Measurements from ENCODE around the gene KCNT1. TPM values are rescaled to one million over a fixed set of nuclear protein-coding genes. Genes with fewer than 3 reads are reported as not detected.

Gene KCNT1
- total RNA-seq, 1 donor from 2014 or later = not detected

DNA sequence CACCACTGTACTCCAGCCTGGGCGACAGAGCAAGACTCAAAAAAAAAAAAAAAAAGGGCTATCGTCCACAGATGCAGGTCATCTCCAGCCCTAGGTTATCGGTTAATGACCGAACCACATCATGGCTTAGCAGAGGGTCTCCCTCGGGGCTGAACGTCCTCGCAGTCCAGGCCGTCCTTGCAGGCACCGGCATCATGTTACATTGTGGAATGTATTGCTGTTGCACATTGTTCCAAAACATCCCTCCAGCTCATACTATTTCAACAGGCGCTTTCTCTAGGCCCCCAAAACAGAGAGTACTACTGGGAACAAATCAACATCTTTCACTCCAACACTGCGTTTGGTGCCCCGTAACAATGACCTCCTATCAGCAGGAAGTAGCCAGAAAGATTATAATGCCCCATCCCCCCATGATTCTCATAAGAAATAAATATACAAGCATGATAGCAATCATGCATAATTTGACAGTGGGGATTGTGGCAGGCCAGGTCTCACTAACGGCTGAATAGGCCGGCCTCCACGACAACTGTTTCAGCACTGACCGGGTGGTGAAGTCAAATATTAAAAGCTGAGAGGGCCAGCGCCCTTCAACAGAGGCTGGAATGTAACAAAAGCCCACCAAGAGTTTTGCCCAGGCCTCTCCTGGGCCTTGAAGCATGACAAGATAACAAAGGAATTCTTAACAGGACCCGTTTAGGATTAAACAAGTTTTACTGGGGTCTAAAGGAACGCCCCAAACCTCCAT is 40.0 kb upstream of the KCNT1 start:
- H3K27me3 ChIP-seq = no peaks in the 10 kb centered on the region
- no peaks in the 10 kb centered on the region for H3K36me3 ChIP-seq
- TF ChIP-seq POLR2AphosphoS5 (IDR thresholded peaks at IDR 0.05; ENCODE audit: insufficient read depth in 1 of 2, low read depth in 1 of 2) (no peak), POLR2A (IDR thresholded peaks at IDR 0.05) (no peak)
- TF ChIP-seq, protein P1, sequence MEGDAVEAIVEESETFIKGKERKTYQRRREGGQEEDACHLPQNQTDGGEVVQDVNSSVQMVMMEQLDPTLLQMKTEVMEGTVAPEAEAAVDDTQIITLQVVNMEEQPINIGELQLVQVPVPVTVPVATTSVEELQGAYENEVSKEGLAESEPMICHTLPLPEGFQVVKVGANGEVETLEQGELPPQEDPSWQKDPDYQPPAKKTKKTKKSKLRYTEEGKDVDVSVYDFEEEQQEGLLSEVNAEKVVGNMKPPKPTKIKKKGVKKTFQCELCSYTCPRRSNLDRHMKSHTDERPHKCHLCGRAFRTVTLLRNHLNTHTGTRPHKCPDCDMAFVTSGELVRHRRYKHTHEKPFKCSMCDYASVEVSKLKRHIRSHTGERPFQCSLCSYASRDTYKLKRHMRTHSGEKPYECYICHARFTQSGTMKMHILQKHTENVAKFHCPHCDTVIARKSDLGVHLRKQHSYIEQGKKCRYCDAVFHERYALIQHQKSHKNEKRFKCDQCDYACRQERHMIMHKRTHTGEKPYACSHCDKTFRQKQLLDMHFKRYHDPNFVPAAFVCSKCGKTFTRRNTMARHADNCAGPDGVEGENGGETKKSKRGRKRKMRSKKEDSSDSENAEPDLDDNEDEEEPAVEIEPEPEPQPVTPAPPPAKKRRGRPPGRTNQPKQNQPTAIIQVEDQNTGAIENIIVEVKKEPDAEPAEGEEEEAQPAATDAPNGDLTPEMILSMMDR (IDR thresholded peaks at IDR 0.05) = no peak
- H3K27ac ChIP-seq = no peak overlapping the region
- no peak for DNase-seq (ENCODE audit: extremely low spot score in 2 of 2)
- no peak overlapping the region for H3K4me3 ChIP-seq
- H3K9me3 ChIP-seq = no peaks in the 10 kb centered on the region
- intact Hi-C loops (cut with DNase I) = no loop called here
- no peaks in the 10 kb centered on the region for H3K4me1 ChIP-seq

DNA sequence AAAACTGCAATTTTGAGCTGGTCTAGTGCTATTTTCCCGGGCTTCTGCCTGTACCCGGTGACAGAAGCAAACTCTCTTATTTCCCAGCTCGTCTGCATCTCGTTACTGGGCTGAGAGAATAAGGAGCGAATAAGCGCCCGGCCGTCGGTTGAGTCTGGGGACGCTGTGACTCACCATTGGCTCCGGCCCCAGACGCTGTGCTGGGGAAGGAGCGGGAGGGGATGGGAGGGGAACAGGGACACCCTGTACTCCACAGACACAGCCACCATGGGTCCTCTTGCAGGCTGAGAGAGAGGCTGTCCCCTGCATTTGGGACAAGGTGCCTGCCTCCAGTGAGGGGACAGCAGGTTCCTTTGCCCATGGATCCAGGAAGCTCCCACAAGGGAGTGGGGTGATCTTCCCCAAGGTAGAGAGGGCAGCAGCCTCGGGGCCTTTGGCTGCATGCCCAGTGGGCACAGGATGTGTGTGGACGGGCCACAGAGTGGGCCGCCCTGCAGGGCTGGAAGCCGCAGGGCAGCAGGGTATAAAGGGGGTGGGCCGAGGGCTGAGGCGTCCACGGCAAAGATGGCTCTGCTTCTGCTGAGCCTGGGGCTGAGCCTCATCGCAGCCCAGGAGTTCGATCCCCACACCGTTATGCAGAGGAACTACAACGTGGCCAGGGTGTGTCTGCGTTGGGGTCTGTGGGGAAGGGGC is 39.1 kb upstream of the KCNT1 start, which contains the start of gene LCN9:
Gene LCN9 (plus strand): TSS at position 552 of the 693 bp plus-strand sequence. CDS start 13 bp downstream, at position 565.
- no peak within 1 kb of the TSS for H3K4me3 ChIP-seq
- H3K9me3 ChIP-seq = no peaks in the 10 kb centered on the region
- TF ChIP-seq, protein P1 (IDR thresholded peaks at IDR 0.05) = no peak
- TF ChIP-seq POLR2AphosphoS5 (IDR thresholded peaks at IDR 0.05; ENCODE audit: insufficient read depth in 1 of 2, low read depth in 1 of 2) = no peak
- no peak for TF ChIP-seq POLR2A (IDR thresholded peaks at IDR 0.05)
- DNase-seq (ENCODE audit: extremely low spot score in 2 of 2) = no peak
- intact Hi-C loops (cut with DNase I) = no loop called here
- H3K27me3 ChIP-seq = no peaks in the 10 kb centered on the region
- no peaks in the 10 kb centered on the region for H3K36me3 ChIP-seq
- no peak within 1 kb of the TSS for H3K27ac ChIP-seq
- no peaks in the 10 kb centered on the region for H3K4me1 ChIP-seq

DNA sequence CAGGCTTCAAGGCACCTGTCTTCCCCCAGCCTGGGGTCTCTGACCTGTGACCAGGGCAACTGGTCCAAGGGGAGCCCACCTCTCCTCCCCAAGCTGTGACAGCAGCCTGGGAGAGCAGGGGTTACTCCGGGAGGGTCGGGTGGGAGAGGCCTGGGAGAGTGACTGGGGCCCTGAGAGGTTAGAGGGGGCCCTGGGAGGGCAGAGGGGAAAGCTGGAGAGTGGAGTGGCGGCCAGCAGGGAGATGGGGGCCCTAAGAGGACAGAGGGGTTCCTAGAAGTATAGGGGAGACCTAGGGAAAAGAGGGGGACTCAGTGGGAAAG is 38.6 kb upstream of the KCNT1 start:
- no peak for DNase-seq (ENCODE audit: extremely low spot score in 2 of 2)
- intact Hi-C loops (cut with DNase I) = no loop called here
- H3K4me1 ChIP-seq = no peaks in the 10 kb centered on the region
- H3K9me3 ChIP-seq = no peaks in the 10 kb centered on the region
- TF ChIP-seq POLR2AphosphoS5 (IDR thresholded peaks at IDR 0.05; ENCODE audit: insufficient read depth in 1 of 2, low read depth in 1 of 2) = no peak
- no peak for TF ChIP-seq POLR2A (IDR thresholded peaks at IDR 0.05)
- TF ChIP-seq, protein P1 (IDR thresholded peaks at IDR 0.05) = no peak
- no peaks in the 10 kb centered on the region for H3K27me3 ChIP-seq
- H3K4me3 ChIP-seq = no peak overlapping the region
- no peaks in the 10 kb centered on the region for H3K36me3 ChIP-seq
- H3K27ac ChIP-seq = no peak overlapping the region

DNA sequence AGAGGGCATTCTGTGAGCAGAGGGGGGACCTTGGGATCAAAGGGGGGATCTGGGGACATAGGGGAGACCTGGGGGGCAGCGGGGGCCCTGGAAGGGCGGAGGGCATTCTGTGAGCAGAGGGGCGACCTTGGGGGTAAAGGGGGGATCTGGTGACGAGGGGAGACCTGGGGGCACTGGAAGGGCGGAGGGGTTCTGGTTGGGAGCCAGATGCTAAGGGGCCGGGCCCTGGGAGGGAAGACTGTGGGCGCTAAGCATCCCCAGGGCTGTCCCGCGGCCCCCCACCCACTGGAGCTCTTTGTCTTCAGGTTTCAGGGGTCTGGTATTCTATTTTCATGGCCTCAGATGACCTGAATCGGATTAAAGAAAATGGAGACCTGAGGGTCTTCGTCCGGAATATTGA is 38.1 kb upstream of the KCNT1 start:
- Histone ChIP-seq H3K4me3 (no peak overlapping the region), H3K9me3 (no peaks in the 10 kb centered on the region), H3K4me1 (no peaks in the 10 kb centered on the region), H3K27me3 (no peaks in the 10 kb centered on the region), H3K36me3 (no peaks in the 10 kb centered on the region), H3K27ac (no peak overlapping the region)
- TF ChIP-seq POLR2AphosphoS5 (IDR thresholded peaks at IDR 0.05; ENCODE audit: insufficient read depth in 1 of 2, low read depth in 1 of 2) (no peak), POLR2A (IDR thresholded peaks at IDR 0.05) (no peak)
- TF ChIP-seq, protein P1 (IDR thresholded peaks at IDR 0.05) = no peak
- no peak for DNase-seq (ENCODE audit: extremely low spot score in 2 of 2)
- intact Hi-C loops (cut with DNase I) = no loop called here

DNA sequence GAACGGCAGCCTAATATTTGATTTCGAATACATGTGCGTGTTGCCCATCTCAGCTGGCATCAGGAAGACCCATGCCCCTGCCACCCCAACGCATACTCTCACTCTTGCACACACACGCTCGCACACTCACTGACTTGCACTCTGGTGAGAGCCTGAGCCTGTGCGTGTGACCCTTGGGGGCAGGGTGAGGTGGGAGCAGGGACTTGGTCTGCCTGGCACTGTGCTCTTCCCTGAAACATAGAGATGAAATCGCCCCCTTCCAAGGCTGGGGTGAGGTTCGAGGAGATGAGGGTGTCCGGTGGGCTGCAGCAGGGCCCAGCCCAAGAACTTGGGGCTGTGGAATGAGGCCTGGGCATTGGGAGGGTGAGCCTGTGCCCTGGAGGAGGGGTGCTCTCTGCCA is 37.7 kb upstream of the KCNT1 start:
- DNase-seq (ENCODE audit: extremely low spot score in 2 of 2) = no peak
- Histone ChIP-seq H3K4me3 (no peak overlapping the region), H3K36me3 (no peaks in the 10 kb centered on the region), H3K9me3 (no peaks in the 10 kb centered on the region), H3K4me1 (no peaks in the 10 kb centered on the region), H3K27ac (no peak overlapping the region), H3K27me3 (no peaks in the 10 kb centered on the region)
- intact Hi-C loops (cut with DNase I) = no loop called here
- TF ChIP-seq POLR2AphosphoS5 (IDR thresholded peaks at IDR 0.05; ENCODE audit: insufficient read depth in 1 of 2, low read depth in 1 of 2) = no peak
- TF ChIP-seq, protein P1 (IDR thresholded peaks at IDR 0.05) = no peak
- TF ChIP-seq POLR2A (IDR thresholded peaks at IDR 0.05) = no peak

Data from vagina (tissue), 2 donors.